ENCODE data around the gene CFB.
A peak's percentile ranks its signal among the peaks of the same experiment; 100 is the strongest.

Gene CFB

DNA sequence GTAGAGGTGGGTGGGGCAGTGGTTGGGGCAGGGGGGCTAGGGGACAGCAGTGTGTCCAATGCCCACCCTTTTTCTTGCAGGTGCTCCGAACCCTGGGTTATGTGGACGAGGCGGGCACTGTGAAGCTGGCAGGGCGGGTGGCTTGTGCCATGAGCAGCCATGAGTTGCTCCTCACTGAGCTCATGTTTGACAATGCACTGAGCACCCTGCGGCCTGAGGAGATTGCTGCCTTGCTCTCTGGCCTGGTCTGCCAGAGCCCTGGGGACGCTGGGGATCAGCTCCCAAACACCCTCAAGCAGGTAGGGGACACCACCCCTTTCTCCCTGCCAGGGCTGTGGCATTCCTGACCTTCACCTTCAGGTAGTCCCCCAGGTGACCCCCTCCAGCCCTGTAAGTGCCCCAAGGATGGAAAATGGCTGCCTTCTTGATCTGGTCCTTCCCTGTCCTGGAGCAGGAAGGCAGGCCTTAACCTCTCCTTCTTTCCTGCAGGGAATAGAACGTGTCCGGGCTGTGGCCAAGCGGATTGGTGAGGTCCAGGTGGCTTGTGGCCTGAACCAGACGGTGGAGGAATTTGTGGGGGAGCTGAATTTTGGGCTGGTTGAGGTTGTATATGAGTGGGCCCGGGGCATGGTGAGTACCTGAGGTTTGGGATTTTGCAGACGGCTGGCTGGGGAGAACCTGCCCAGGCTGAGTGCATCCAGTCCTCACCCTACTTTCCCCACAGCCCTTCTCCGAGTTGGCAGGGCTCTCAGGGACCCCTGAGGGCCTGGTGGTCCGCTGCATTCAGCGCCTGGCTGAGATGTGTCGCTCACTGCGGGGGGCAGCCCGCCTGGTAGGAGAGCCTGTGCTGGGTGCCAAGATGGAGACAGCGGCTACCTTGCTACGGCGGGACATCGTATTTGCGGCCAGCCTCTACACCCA, 23.2 kb downstream of the CFB start:
- TF ChIP-seq TAF1 (IDR thresholded peaks at IDR 0.05; ENCODE audit: borderline replicate concordance, insufficient read depth, low read length) (no peak), POLR2AphosphoS5 (IDR thresholded peaks at IDR 0.05; ENCODE audit: low read depth, low read length) (no peak), FOXP2 (optimal IDR thresholded peaks at IDR 0.05; ENCODE audit: borderline replicate concordance, extremely low read depth, extremely low read length, insufficient read depth) (no peak), SIN3A (IDR thresholded peaks at IDR 0.05; ENCODE audit: borderline replicate concordance, insufficient read depth, low read length) (no peak)
- TF ChIP-seq, protein P1, sequence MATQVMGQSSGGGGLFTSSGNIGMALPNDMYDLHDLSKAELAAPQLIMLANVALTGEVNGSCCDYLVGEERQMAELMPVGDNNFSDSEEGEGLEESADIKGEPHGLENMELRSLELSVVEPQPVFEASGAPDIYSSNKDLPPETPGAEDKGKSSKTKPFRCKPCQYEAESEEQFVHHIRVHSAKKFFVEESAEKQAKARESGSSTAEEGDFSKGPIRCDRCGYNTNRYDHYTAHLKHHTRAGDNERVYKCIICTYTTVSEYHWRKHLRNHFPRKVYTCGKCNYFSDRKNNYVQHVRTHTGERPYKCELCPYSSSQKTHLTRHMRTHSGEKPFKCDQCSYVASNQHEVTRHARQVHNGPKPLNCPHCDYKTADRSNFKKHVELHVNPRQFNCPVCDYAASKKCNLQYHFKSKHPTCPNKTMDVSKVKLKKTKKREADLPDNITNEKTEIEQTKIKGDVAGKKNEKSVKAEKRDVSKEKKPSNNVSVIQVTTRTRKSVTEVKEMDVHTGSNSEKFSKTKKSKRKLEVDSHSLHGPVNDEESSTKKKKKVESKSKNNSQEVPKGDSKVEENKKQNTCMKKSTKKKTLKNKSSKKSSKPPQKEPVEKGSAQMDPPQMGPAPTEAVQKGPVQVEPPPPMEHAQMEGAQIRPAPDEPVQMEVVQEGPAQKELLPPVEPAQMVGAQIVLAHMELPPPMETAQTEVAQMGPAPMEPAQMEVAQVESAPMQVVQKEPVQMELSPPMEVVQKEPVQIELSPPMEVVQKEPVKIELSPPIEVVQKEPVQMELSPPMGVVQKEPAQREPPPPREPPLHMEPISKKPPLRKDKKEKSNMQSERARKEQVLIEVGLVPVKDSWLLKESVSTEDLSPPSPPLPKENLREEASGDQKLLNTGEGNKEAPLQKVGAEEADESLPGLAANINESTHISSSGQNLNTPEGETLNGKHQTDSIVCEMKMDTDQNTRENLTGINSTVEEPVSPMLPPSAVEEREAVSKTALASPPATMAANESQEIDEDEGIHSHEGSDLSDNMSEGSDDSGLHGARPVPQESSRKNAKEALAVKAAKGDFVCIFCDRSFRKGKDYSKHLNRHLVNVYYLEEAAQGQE (IDR thresholded peaks at IDR 0.05; ENCODE audit: insufficient read depth in 1 of 2, low read depth in 2 of 2, low read length in 2 of 2): no peak

DNA sequence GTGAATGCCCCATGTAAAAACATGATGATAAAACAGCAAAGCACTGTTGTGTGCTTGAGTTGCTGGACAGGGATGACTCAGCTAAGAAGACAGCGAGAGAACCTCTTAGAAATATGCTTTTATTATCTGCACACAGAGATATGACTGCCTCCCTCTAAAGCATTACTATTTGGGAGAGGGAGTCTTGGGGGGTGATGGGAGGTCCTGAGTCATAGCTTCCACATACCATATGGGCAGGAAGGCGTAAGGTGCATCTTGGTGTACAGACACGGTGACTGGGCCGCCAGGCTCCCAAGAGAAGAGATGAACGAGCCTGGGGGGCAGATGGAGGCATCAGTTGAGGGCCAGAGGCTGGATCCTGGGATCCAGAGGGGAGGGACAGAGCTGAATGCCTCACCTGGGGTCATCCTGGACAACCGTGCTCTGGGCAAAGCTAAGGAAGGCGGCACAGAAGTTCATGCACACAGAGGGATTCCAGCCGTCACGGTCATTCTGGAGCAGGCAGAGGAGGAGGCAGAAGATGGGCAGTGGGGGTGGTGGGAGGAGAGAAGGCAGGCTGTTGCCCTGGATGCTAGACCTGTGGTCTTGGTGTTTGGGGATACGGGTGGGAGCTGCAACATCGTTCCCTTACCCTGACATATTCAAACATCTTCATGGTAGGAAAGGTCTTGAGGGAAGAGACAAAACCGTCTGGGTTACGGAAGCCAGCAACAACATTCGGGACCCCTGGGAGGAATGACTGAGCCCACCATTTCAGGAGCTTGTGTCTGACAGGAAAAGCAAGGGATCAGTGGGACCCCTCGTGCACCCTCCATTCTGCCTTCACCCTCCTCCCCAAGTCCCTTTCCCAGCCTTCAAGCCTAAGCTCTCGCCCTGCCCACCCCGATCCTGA, 24.1 kb downstream of the CFB start:
- TF ChIP-seq FOXP2 (optimal IDR thresholded peaks at IDR 0.05; ENCODE audit: borderline replicate concordance, extremely low read depth, extremely low read length, insufficient read depth): no peak
- TF ChIP-seq, protein P1 (IDR thresholded peaks at IDR 0.05; ENCODE audit: insufficient read depth in 1 of 2, low read depth in 2 of 2, low read length in 2 of 2): no peak
- TF ChIP-seq POLR2AphosphoS5 (IDR thresholded peaks at IDR 0.05; ENCODE audit: low read depth, low read length): no peak
- TF ChIP-seq TAF1 (IDR thresholded peaks at IDR 0.05; ENCODE audit: borderline replicate concordance, insufficient read depth, low read length): no peak
- no peak for TF ChIP-seq SIN3A (IDR thresholded peaks at IDR 0.05; ENCODE audit: borderline replicate concordance, insufficient read depth, low read length)

DNA sequence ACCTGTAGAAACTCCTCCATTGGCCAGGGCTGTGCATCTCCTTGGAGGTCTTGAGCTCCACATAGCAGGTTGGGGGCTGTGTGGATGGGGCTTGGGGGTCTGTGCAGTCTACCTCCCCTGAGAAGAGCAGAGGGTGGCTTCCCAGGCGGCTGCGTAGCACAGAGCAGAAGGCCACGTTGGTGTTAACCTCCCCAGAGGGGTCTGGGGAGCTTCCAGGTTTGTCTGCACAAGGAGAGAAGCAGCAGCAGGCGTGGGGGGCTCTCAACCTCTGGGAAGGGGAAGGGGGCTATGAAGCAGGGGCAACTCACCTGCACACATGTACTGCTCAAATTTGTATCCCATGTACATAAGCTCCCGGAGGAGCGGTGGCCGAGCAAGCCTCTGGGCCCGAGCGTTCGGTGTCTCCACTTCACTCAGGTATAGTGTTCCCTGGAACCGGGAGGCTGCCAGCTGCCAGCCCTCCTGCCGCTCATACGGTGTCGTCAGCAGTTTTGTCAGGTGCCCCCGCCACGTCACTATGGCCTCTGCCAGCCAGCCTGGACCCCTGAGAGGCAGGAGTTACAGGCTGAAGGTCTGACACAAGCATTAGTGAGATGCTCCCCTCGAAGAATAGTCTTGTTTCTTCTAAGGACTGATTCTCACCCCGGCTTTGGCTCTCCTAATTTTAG, 24.8 kb downstream of the CFB start:
- TF ChIP-seq POLR2AphosphoS5 (IDR thresholded peaks at IDR 0.05; ENCODE audit: low read depth, low read length): peak; percentile 67
- TF ChIP-seq SIN3A (IDR thresholded peaks at IDR 0.05; ENCODE audit: borderline replicate concordance, insufficient read depth, low read length): no peak
- peak; percentile 5; the same call in 1 of the 2 replicates for TF ChIP-seq TAF1 (IDR thresholded peaks at IDR 0.05; ENCODE audit: borderline replicate concordance, insufficient read depth, low read length)
- no peak for TF ChIP-seq FOXP2 (optimal IDR thresholded peaks at IDR 0.05; ENCODE audit: borderline replicate concordance, extremely low read depth, extremely low read length, insufficient read depth)
- TF ChIP-seq, protein P1 (IDR thresholded peaks at IDR 0.05; ENCODE audit: insufficient read depth in 1 of 2, low read depth in 2 of 2, low read length in 2 of 2): no peak

DNA sequence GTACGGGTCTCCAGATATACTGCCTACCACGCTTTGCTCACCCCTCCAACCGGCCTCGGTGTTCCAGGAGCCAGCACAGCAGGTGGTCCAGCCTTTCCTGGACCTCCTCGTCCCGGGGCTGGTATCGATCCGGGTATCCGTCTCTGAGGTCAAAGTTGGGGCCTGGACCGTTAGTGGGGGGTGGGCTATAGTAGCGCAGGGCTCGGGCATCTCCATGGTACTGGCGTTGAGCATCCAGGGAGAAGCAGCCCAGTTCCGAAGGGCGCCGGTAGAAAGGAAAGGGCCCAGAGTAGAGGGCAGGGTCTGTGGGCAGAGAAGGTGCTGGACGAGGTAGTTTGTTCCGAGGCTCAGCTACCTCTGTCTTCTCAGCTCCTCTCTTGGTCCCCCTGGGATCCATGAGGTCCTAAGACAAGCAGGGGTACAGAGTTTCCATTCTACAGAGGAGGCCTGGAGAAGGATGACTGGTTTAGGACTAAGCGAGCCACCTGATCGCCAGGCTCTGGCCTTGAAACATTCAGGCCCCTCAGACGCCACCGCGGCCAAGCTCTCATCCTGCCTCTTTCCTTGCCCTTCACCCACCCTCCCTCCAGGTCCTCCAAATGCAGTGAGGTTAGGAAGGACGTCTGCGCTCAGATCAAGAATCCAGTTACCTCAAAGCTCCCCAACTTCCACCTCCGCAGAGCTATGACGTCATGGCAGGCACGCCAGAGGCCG, 25.5 kb downstream of the CFB start:
- TF ChIP-seq, protein P1 (IDR thresholded peaks at IDR 0.05; ENCODE audit: insufficient read depth in 1 of 2, low read depth in 2 of 2, low read length in 2 of 2): no peak
- peak; percentile 43; the same call in 1 of the 2 replicates for TF ChIP-seq POLR2AphosphoS5 (IDR thresholded peaks at IDR 0.05; ENCODE audit: low read depth, low read length)
- no peak for TF ChIP-seq SIN3A (IDR thresholded peaks at IDR 0.05; ENCODE audit: borderline replicate concordance, insufficient read depth, low read length)
